Measurements from ENCODE around the gene NIPSNAP3A.
"Not testable (repeated sequence)": the region's sequence is repeated elsewhere in the genome, so short reads cannot be mapped to it uniquely, and the experiment has no call there.

Gene NIPSNAP3A
- total RNA-seq, result 6.0 reads per million, percentile 23 among the genes with 10 or more reads in this experiment

GRCh38 chr9:104747565-104748358 lies at the start of gene NIPSNAP3A:
TSS of gene NIPSNAP3A (plus strand) at chr9:104747683. CDS start at chr9:104747793, 110 bp downstream.
- DNase-seq, result peak; percentile 78

DNA sequence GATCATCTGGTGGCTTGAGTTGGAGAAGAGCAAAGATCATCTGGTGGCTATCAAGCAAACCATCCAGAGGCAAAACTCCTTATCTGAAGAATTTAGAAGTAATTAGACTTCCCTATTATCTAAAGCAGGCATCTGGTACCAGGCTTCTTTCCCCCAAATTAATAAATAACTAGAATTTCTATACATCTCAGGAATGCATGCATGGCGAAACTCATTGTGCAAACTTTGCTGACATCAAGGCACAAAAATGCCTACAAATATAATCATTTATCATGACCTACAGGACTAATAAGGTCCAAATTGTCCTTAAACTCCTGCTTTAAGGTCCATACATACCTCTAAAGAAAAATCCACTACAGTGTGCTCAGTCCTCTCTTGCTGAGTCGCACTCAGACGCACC lies 47.2 kb upstream of the NIPSNAP3A start:
- DNase-seq, result no peak

- not testable (repeated sequence) for DNase-seq
Observed at GRCh38 chr9:104708737-104709136, 38.7 kb upstream of the NIPSNAP3A start.

- no peak for DNase-seq
Observed at GRCh38 chr9:104711604-104712003, 35.9 kb upstream of the NIPSNAP3A start.

- DNase-seq, result no peak
Observed at GRCh38 chr9:104725014-104725413, 22.5 kb upstream of the NIPSNAP3A start.

- DNase-seq, result no peak
Observed at GRCh38 chr9:104738452-104738851, 9.0 kb upstream of the NIPSNAP3A start.

DNA sequence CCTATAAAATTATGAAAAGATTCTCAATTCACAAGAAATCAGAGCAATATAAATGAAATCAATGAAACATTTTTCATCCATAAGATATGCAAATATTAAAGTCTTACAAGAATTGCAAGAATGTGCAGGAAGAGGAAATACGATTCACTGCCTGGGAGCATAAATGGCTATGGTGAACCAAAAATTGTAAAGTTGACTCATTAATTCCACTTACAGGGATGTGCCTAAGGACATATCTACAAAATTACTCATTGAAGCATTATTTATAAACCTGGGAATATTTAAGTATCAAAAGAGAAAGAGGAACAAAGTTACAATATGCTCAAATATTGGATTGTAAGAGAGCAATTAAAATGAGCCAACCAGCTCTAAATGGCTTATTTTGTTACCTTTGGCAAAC lies 6.9 kb upstream of the NIPSNAP3A start:
- no peak for DNase-seq

DNA sequence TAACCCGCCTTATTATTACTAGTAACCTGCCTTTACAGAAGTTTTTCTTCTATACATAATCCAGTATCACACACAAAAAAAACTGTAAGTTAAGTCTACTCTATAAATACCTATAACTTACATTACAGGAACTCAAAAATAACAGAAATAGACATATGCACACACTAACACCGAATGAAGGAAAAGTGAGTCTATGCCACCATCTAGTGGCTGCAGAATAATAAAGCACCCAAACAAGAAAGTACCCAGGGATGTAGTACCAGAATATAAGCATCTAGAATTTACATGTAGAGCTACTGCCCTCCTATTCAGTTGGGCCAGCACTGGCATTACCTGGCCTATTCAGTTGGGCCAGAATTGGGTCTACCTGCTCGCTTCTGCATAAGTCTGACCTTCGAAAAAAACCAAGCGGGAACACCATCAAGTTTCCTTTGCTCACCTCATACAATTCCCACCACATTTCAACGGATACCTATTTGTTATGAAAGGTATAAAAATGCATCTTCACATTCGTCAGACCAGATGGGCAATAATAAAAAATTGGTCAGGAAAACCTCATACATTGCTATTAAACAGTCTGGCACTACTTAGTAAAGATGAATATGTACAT lies 4.0 kb upstream of the NIPSNAP3A start:
- peak; percentile 28 for DNase-seq

DNA sequence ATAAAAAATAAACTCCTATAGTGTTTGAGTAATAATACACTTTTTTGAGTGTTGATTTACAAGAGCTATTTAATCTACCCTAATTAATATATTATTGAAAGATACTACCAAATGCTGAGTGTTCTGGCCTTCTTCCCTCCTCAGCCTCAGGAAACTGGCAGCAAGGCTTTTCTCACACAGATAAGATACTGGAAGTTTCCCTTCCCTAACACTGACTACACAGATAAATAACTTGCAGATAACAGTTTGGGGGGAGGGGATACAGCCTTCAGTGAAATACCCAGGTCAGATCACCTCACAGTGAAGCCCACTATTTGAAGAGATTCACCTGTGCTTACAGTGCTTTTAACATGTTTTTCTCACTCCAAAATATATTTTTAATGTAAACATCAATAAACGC lies 1.6 kb upstream of the NIPSNAP3A start:
- no peak for DNase-seq

DNA sequence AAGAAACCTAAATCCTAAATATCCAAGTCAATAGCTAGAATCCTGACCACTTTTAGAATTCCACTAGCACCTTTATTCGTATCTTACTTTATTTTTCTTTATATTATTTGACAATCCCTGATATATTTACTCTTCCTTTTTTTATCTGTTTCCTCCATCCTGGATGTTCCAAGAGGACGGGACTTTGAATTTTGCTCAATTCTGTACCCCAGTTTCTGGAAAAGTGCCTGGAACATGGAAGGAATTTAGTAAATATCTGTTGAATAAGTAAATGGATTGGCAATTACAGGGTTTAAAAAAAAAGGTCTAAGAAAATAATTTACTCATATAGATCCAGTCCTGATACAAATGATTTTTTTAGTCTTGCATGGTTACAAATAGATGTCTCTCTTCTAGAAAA lies 1.2 kb upstream of the NIPSNAP3A start:
- DNase-seq, result no peak

- no peak for DNase-seq
Observed at GRCh38 chr9:104746798-104747197, 685 bp upstream of the NIPSNAP3A start.

DNA sequence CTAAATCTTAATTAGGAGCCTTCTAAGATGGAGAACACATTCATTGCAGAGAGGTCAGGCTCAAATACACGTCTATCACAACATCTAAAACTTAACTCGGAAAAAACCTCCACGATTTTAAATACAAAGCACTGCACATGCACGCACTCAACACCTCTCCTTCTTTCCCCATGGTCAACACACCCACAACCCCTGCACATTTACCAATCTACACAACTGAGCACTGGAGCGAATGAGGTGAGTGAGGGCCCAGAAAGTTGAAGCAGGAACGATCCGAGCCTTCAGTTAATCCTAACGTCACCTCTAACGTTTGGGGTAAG lies 278 bp upstream of the NIPSNAP3A start:
- DNase-seq, result no peak

GRCh38 chr9:104748359-104749031 lies 1.0 kb downstream of the NIPSNAP3A start:
- no peak for DNase-seq

- no peak for DNase-seq
Observed at GRCh38 chr9:104750185-104750767, 2.8 kb downstream of the NIPSNAP3A start.

DNA sequence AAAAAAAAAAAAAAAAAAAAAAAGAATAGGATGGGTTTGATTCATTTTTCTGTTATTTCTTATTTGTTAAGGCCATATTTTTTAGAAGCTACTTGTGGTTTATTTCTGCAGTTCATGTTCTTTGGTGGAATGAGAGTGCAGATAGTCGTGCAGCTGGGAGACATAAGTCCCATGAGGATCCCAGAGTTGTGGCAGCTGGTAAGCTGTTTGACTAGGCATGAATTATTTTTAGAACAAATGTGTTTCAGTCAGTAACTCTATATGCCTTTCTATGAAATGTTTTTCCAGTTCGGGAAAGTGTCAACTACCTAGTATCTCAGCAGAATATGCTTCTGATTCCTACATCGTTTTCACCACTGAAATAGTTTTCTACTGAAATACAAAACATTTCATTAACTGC lies 11.5 kb downstream of the NIPSNAP3A start:
- no peak for DNase-seq

DNA sequence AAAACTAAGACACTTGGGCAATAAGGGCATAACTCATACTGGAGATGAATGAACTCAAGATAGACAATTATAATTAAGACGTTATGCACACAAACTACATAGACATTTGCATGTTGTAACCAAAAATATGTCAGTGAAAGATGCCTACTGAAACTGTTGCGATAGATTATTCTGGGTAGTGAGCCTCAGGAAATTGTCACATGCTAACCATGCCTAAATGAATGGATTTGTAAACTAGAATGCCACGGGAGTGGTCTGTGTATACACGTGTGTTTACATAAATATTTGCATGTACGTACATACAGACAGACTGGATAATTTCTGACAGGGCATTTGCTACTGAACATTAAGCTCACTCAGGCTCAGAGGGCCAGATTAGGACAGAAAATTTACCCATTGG lies 17.7 kb downstream of the NIPSNAP3A start:
- no peak for DNase-seq

DNA sequence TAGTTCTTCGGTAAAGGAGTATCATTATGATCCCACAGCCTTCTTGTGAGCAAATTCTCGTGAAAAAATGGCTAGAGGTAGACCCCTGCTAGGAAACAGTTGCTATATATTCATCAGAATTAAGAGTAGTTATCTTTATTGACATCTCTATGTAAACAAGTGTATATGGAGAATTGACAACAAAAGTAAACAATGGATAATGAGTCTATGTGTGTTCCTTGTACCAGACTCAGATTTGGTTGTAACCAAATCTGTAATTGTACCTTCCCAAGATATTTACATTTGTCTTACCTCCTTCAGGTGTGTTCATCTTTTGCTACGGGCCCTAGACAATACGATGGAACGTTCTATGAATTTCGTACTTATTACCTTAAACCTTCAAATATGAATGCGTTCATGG lies 18.5 kb downstream of the NIPSNAP3A start:
- DNase-seq, result no peak

- DNase-seq, result no peak
Observed at GRCh38 chr9:104767507-104767906, 20.0 kb downstream of the NIPSNAP3A start.

GRCh38 chr9:104769029-104769428 lies 21.5 kb downstream of the NIPSNAP3A start:
- not testable (repeated sequence) for DNase-seq

- DNase-seq, result no peak
Observed at GRCh38 chr9:104769655-104770054, 22.2 kb downstream of the NIPSNAP3A start.

DNA sequence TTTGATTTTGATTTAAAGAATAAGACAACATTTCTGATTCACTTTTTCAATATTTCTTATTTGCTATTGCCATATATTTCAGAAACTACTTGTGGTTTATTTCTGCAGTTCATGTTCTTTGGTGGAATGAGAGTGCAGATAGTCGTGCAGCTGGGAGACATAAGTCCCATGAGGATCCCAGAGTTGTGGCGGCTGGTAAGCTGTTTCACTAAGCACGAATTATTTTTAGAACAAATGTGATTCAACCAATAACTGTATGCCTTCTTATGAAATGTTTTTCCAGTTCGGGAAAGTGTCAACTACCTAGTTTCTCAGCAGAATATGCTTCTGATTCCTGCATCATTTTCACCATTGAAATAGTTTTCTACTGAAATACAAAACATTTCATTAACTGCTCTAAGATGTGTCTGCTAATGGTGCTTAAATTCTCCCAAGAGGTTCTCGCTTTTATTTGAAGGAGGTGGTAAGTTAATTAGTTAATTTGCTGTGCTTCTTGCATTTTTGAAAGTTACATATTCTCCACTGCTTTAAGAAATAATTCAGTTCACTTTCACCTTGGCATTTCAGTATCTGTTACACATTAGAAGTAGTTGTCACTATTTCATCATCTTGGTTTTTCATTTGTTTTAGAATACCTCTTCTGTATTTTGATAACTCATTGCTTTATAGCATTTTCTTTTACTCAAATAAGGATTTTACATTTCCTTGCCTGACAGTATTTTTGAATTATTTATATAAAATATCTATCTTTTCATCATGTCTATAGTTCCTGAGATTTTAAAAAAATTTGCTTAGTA lies 25.4 kb downstream of the NIPSNAP3A start:
- DNase-seq, result no peak

DNA sequence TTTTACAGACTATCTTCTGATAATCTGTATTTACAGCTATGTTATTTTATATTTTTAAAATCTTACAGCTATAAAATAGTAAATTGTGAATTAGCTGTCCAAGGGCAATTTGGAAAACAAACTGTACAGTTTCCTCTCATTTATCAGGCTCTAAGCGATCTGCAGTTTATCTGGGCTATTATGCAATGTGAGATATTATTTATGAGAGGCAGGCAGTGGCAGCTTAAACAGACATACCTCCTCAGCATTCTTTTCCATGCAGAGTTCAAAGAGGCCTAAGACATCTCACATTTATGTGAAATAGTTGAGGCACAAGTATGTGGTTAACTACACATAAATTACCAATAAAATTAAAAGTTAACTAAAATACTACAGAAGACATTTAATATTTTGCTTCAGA lies 26.6 kb downstream of the NIPSNAP3A start:
- no peak for DNase-seq

Data from effector CD4-positive, alpha-beta T cell (primary cell).